H1 (cell line): ENCODE results near the gene GDF9. TPM values are rescaled to one million over a fixed set of nuclear protein-coding genes. Genes with fewer than 3 reads are reported as not detected.

Experiments
- CTCF ChIA-PET: fragments of 300-600 bp; sonication (Branson Sonifier 250); formaldehyde crosslinking; loops from one replicate; lab custom pipeline; 2021; ENCODE audit not compliant: partially characterized antibody; lab: Charles Lee
- POLR2A ChIA-PET: fragments of 300-600 bp; sonication (Branson Sonifier 250); formaldehyde crosslinking; loops from one replicate; lab custom pipeline; 2021; ENCODE audit warnings: inconsistent platforms; ENCODE audit not compliant: partially characterized antibody; lab: Charles Lee
- DNase-seq, 2 experiments: peaks; one replicate each; pipeline versions ENCODE4 v3.0.0 to v3.0.0-alpha.2; 2010 to 2022; ENCODE audit warnings: low spot score in 2 of 2, low read depth in 1 of 2, mixed read lengths in 1 of 2
- FAIRE-seq: peaks from 2 replicates; lab custom pipeline; 2011; peaks lifted over from hg19 to GRCh38; lab: Jason Lieb, UNC
- H2AFZ ChIP-seq: 2 replicates; pipeline ENCODE4 v1.8.1; 2012; ENCODE audit warnings: low read length, inconsistent platforms
- H2AK5ac ChIP-seq: 2 replicates; pipeline ENCODE4 v1.6.1; 2013; ENCODE audit warnings: low read depth, low read length
- H2BK120ac ChIP-seq: replicated peaks from 2 replicates; pipeline ENCODE3; 2013; ENCODE audit warnings: low read depth, low read length, inconsistent platforms
- H2BK12ac ChIP-seq: 2 replicates; pipeline ENCODE4 v1.6.1; 2013; ENCODE audit warnings: low read depth, low read length
- H2BK15ac ChIP-seq: 2 replicates; pipeline ENCODE4 v1.6.1; 2013; ENCODE audit warnings: low read length
- H2BK20ac ChIP-seq: 2 replicates; pipeline ENCODE4 v1.6.1; 2013; ENCODE audit warnings: low read length
- H2BK5ac ChIP-seq: 2 replicates; pipeline ENCODE4 v1.6.1; 2013; ENCODE audit warnings: low read depth, low read length
- H3K14ac ChIP-seq: 2 replicates; pipeline ENCODE4 v1.6.1; 2013; ENCODE audit warnings: inconsistent platforms; ENCODE audit not compliant: insufficient read length
- H3K18ac ChIP-seq: 2 replicates; pipeline ENCODE4 v1.6.1; 2013; ENCODE audit warnings: low read length; ENCODE audit errors: extremely low read depth
- H3K23ac ChIP-seq: 2 replicates; pipeline ENCODE4 v1.6.1; 2013; ENCODE audit warnings: inconsistent platforms; ENCODE audit not compliant: insufficient read length
- H3K23me2 ChIP-seq: 2 replicates; pipeline ENCODE4 v1.6.1; 2013; ENCODE audit warnings: low read depth, low read length
- H3K27ac ChIP-seq: 2 replicates; pipeline ENCODE4 v1.6.1; 2011; ENCODE audit warnings: low read depth, low read length, inconsistent platforms
- H3K27me3 ChIP-seq, 4 experiments: replicated peaks in 1 of 4; 1 replicate in 1 of 4; 2 replicates in 3 of 4; pipeline versions ENCODE4 v1.6.1 to v1.8.1; 2011 to 2013; ENCODE audit warnings: low read length in 3 of 4, mild to moderate bottlenecking in 3 of 4, inconsistent platforms in 2 of 4, mixed read lengths in 2 of 4, moderate library complexity in 1 of 4; ENCODE audit not compliant: control insufficient read depth in 3 of 4, insufficient read depth in 3 of 4; ENCODE audit errors: extremely low read depth in 1 of 4
- H3K36me3 ChIP-seq, 4 experiments: 2 replicates each; pipeline versions ENCODE4 v1.6.1 to v1.8.1; 2011 to 2013; ENCODE audit warnings: mild to moderate bottlenecking in 4 of 4, low read length in 3 of 4, moderate library complexity in 2 of 4, control low read depth in 1 of 4, inconsistent platforms in 1 of 4; ENCODE audit not compliant: insufficient read depth in 4 of 4, control insufficient read depth in 2 of 4
- H3K4ac ChIP-seq: replicated peaks from 2 replicates; pipeline ENCODE3; 2013; ENCODE audit warnings: low read length, low read depth, mixed read lengths, inconsistent platforms; ENCODE audit not compliant: insufficient read length
- H3K4me1 ChIP-seq, 4 experiments: replicated peaks in 1 of 4; 1 replicate in 1 of 4; 2 replicates in 3 of 4; pipeline versions ENCODE4 v1.6.1 to v1.8.1; 2011 to 2013; ENCODE audit warnings: low read length in 3 of 4, inconsistent platforms in 2 of 4, mixed read lengths in 1 of 4; ENCODE audit not compliant: insufficient read depth in 4 of 4, control insufficient read depth in 3 of 4
- H3K4me2 ChIP-seq, 2 experiments: 2 replicates each; pipeline versions ENCODE4 v1.6.1 to v1.8.1; 2011 to 2013; ENCODE audit warnings: low read depth in 2 of 2, low read length in 2 of 2, control low read depth in 1 of 2, inconsistent platforms in 1 of 2, mild to moderate bottlenecking in 1 of 2; ENCODE audit not compliant: insufficient read depth in 1 of 2
- H3K4me3 ChIP-seq, 4 experiments: fragments of 200-600, 300-600 bp in 1 of 4; sonication (generic), shearing (Covaris generic), sonication (Bioruptor Twin) in 1 of 4; 2 replicates each; pipeline versions ENCODE4 v1.5.1 to v1.8.1; 2011 to 2016; ENCODE audit warnings: low read length in 4 of 4, low read depth in 3 of 4, control low read depth in 2 of 4, inconsistent platforms in 2 of 4, mild to moderate bottlenecking in 2 of 4, mixed read lengths in 1 of 4, moderate library complexity in 1 of 4; ENCODE audit not compliant: insufficient read depth in 2 of 4; ENCODE audit errors: extremely low read depth in 1 of 4
- H3K56ac ChIP-seq: replicated peaks from 2 replicates; pipeline ENCODE3; 2013; ENCODE audit warnings: low read depth, mild to moderate bottlenecking, mixed read lengths, low read length, inconsistent platforms; ENCODE audit not compliant: insufficient read length
- H3K79me1 ChIP-seq: 2 replicates; pipeline ENCODE4 v1.6.1; 2013; ENCODE audit warnings: low read depth, low read length, control low read depth
- H3K79me2 ChIP-seq, 2 experiments: 2 replicates each; pipeline versions ENCODE4 v1.6.1 to v1.8.1; 2012 to 2013; ENCODE audit warnings: low read length in 2 of 2, mild to moderate bottlenecking in 2 of 2, inconsistent platforms in 1 of 2; ENCODE audit not compliant: insufficient read depth in 2 of 2, control insufficient read depth in 1 of 2
- H3K9ac ChIP-seq, 4 experiments: replicated peaks in 1 of 4; 1 replicate in 1 of 4; 2 replicates in 3 of 4; pipeline versions ENCODE4 v1.6.1 to v1.8.1; 2011 to 2013; ENCODE audit warnings: low read depth in 3 of 4, low read length in 3 of 4, control low read depth in 2 of 4, mild to moderate bottlenecking in 2 of 4, moderate library complexity in 2 of 4, inconsistent platforms in 1 of 4; ENCODE audit errors: extremely low read depth in 1 of 4
- H3K9me3 ChIP-seq, 2 experiments: 2 replicates each; pipeline versions ENCODE4 v1.6.1 to v1.8.1; 2012 to 2013; ENCODE audit warnings: mild to moderate bottlenecking in 2 of 2, moderate library complexity in 2 of 2, control low read depth in 1 of 2, inconsistent platforms in 1 of 2, low read depth in 1 of 2, low read length in 1 of 2, mixed read lengths in 1 of 2; ENCODE audit not compliant: insufficient read depth in 2 of 2
- H4K20me1 ChIP-seq, 2 experiments: replicated peaks in 1 of 2; 2 replicates each; pipeline versions ENCODE3 to v1.8.1; 2011 to 2013; ENCODE audit warnings: inconsistent platforms in 2 of 2, low read length in 2 of 2, mild to moderate bottlenecking in 1 of 2; ENCODE audit not compliant: insufficient read depth in 2 of 2, control insufficient read depth in 1 of 2
- H4K5ac ChIP-seq: 2 replicates; pipeline ENCODE4 v1.6.1; 2013; ENCODE audit warnings: low read length, low read depth, mixed read lengths, inconsistent platforms; ENCODE audit not compliant: insufficient read length
- H4K8ac ChIP-seq: 2 replicates; pipeline ENCODE4 v1.8.0; 2013; ENCODE audit warnings: mild to moderate bottlenecking, moderate library complexity, low read length, inconsistent platforms; ENCODE audit not compliant: insufficient read depth; ENCODE audit errors: extremely low read depth
- H4K91ac ChIP-seq: replicated peaks from 2 replicates; pipeline ENCODE3; 2013; ENCODE audit warnings: low read length, mixed read lengths, inconsistent platforms; ENCODE audit not compliant: insufficient read length
- BRCA1 ChIP-seq: IDR thresholded peaks from 2 replicates; pipeline ENCODE4 v1.6.1; 2012; ENCODE audit warnings: low read depth, low read length, improper control_type of control experiment
- E2F6 ChIP-seq: IDR thresholded peaks from 2 replicates; pipeline ENCODE4 v1.6.1; 2012; ENCODE audit warnings: inconsistent platforms
- EP300 ChIP-seq, 2 experiments: IDR thresholded peaks; 1 replicate in 1 of 2; 2 replicates in 1 of 2; pipeline ENCODE4 v1.6.1; 2011 to 2012; ENCODE audit warnings: low read depth in 2 of 2, low read length in 2 of 2, mild to moderate bottlenecking in 2 of 2, borderline replicate concordance in 1 of 2, inconsistent platforms in 1 of 2, moderate library complexity in 1 of 2
- EZH2 ChIP-seq: fragments of 200-600 bp; sonication (generic); IDR thresholded peaks from 2 replicates; pipeline ENCODE4 v1.7.1; 2012; ENCODE audit warnings: low read depth, mild to moderate bottlenecking, moderate library complexity, low read length, inconsistent platforms; ENCODE audit not compliant: severe bottlenecking
- FOSL1 ChIP-seq: IDR thresholded peaks from 2 replicates; pipeline ENCODE4 v1.6.1; 2011; ENCODE audit warnings: mild to moderate bottlenecking, low read depth, low read length, moderate library complexity; ENCODE audit not compliant: insufficient read depth
- GABPA ChIP-seq: IDR thresholded peaks from 2 replicates; pipeline ENCODE4 v1.6.1; 2011; ENCODE audit warnings: mild to moderate bottlenecking, low read length, moderate library complexity, borderline replicate concordance; ENCODE audit not compliant: insufficient read depth
- HDAC6 ChIP-seq: IDR thresholded peaks from one replicate; pipeline ENCODE4 v1.7.1; 2012; ENCODE audit warnings: low read depth, mild to moderate bottlenecking, inconsistent platforms, low read length, moderate library complexity
- POLR2A ChIP-seq, 2 experiments: IDR thresholded peaks; 1 replicate in 1 of 2; 2 replicates in 1 of 2; pipeline ENCODE4 v1.6.1; 2011; ENCODE audit warnings: low read depth in 2 of 2, low read length in 2 of 2, mild to moderate bottlenecking in 2 of 2; ENCODE audit errors: control extremely low read depth in 1 of 2
- RBBP5 ChIP-seq: IDR thresholded peaks from 2 replicates; pipeline ENCODE4 v1.7.1; 2012; ENCODE audit warnings: low read depth, mild to moderate bottlenecking, inconsistent platforms, low read length, moderate library complexity, borderline replicate concordance
- SAP30 ChIP-seq: fragments of 300-600 bp; sonication (generic); IDR thresholded peaks from 2 replicates; pipeline ENCODE4 v1.7.1; 2012; ENCODE audit warnings: low read length, moderate library complexity, mild to moderate bottlenecking, inconsistent platforms; ENCODE audit not compliant: insufficient read depth, insufficient replicate concordance
- TAF1 ChIP-seq: IDR thresholded peaks from 2 replicates; pipeline ENCODE4 v1.6.1; 2011; ENCODE audit warnings: mild to moderate bottlenecking, low read depth, low read length
- TEAD4 ChIP-seq: IDR thresholded peaks from 2 replicates; pipeline ENCODE4 v1.6.1; 2012; ENCODE audit warnings: low read depth, low read length, inconsistent platforms, mixed read lengths
- WGBS, 2 experiments: shearing (Covaris generic) in 1 of 2; methylation state at CpG; one replicate each; pipeline versions ENCODE4 v1.1.6 to v1.1.7; 2013 to 2015; ENCODE audit warnings: low lambda C conversion rate in 2 of 2, mixed read lengths in 2 of 2, inconsistent platforms in 1 of 2, low coverage in 1 of 2, missing lambda C conversion rate in 1 of 2; ENCODE audit not compliant: insufficient replicate concordance in 2 of 2, insufficient coverage in 1 of 2, insufficient read length in 1 of 2; ENCODE audit errors: extremely low coverage in 1 of 2, missing lambda C conversion rate in 1 of 2; 5-methylcytosine and 5-hydroxymethylcytosine counted together
- polyA plus RNA-seq, 7 experiments: library from polyadenylated mRNA; depleted of rRNA in 3 of 7; stranded (reverse) in 5 of 7; unstranded in 2 of 7; fragments of >200 nt in 5 of 7; fragments of 200-250 nt in 2 of 7; gene quantifications; 1 replicate in 5 of 7; 2 replicates in 1 of 7; 4 replicates in 1 of 7; pipeline versions ENCODE4 v1.2.1 to v1.2.3, GENCODE V29; 2011 to 2013; ENCODE audit warnings: missing spikeins in 2 of 7, mixed read lengths in 2 of 7
- total RNA-seq: library from RNA; stranded (reverse); fragmentation: NEBNext Ultra II Directional; extraction: Animal tissue kit (Norgen Biotek cat#: 25700); gene quantifications from 2 replicates; pipeline ENCODE4 v1.2.1, GENCODE V29; 2021

The GDF9 gene
- total and polyA plus RNA-seq, 2 of the 8 experiments (the other 6 are each of a cell fraction or from before 2014, with no cell fraction given), result 0.14 TPM; not detected in 1

GRCh38 chr5:132905938-132906337, 39.7 kb upstream of the GDF9 start:
- H3K23ac ChIP-seq, result no peak overlapping the region
- peaks cover 0 to 7% of the 10 kb centered on the region in 2 experiments for H4K20me1 ChIP-seq
- no peak overlapping the region for H3K9ac ChIP-seq
- TF ChIP-seq TEAD4 (no peak), BRCA1 (no peak), FOSL1 (no peak), POLR2A (IDR thresholded peaks at IDR 0.05; ENCODE audit: control extremely low read depth in 1 of 2, low read depth in 2 of 2, low read length in 2 of 2) (no peak), SAP30 (no peak), E2F6 (no peak), GABPA (no peak), HDAC6 (no peak), EZH2 (no peak), TAF1 (no peak), EP300 (IDR thresholded peaks at IDR 0.05; ENCODE audit: borderline replicate concordance in 1 of 2, low read depth in 2 of 2, low read length in 2 of 2) (no peak), RBBP5 (no peak)
- H2BK20ac ChIP-seq, result no peak overlapping the region
- DNase-seq, result no peak
- no peak overlapping the region for H3K4me3 ChIP-seq
- 92% methylated on average over 2 of the region's 2 CpGs; no CpG with 5 or more reads in 1 of the 2 experiments for WGBS, 2 experiments
- no peak overlapping the region for H2BK12ac ChIP-seq
- no peak overlapping the region for H2AK5ac ChIP-seq
- FAIRE-seq, result no peak
- H3K56ac ChIP-seq, result no peak overlapping the region
- no peak overlapping the region for H4K5ac ChIP-seq
- no peak overlapping the region for H3K18ac ChIP-seq
- no peaks in the 10 kb centered on the region for H3K27me3 ChIP-seq
- H4K8ac ChIP-seq, result no peak overlapping the region
- no peak overlapping the region for H3K14ac ChIP-seq
- no peak overlapping the region for H2BK15ac ChIP-seq
- no peaks in the 10 kb centered on the region; a peak in 2 of 8 replicates for H3K36me3 ChIP-seq
- H3K9me3 ChIP-seq, result no peaks in the 10 kb centered on the region
- H3K23me2 ChIP-seq, result no peaks in the 10 kb centered on the region
- H3K4ac ChIP-seq, result no peak overlapping the region
- no peaks in the 10 kb centered on the region; the same call in 1 of the 2 replicates for H3K79me1 ChIP-seq
- no peak overlapping the region for H4K91ac ChIP-seq
- no peak overlapping the region for H2BK120ac ChIP-seq
- no peak overlapping the region for H3K4me2 ChIP-seq
- H3K4me1 ChIP-seq, result 0 out of 7 replicates have a peak, but pooled peaks cover 0 to 2% (median 0%) of the 10 kb centered on the region in 4 experiments
- H3K79me2 ChIP-seq, result peaks cover 0 to 6% of the 10 kb centered on the region in 2 experiments; a peak in 1 of 4 replicates
- ChIA-PET CTCF (interaction anchor here (0.6 to 1.4 kb wide), 6 partner anchors 8 to 86 kb away, joined by 3 to 4 read pairs (median 3); no protein-coding TSS in a partner anchor), POLR2A (interaction anchor here (0.6 kb wide), 1 partner anchor 151 kb away, joined by 4 read pairs; no protein-coding TSS in a partner anchor)
- H3K27ac ChIP-seq, result no peak overlapping the region
- H2BK5ac ChIP-seq, result no peak overlapping the region
- no peak overlapping the region for H2AFZ ChIP-seq
